WI38 (cell line): ENCODE data around the gene PCLO.
"Not testable (repeated sequence)": the region's sequence is repeated elsewhere in the genome, so short reads cannot be mapped to it uniquely, and the experiment has no call there.

Experiments
- H3K4me3 ChIP-seq: 2 replicates; pipeline ENCODE4 v1.5.1; 2011; ENCODE audit warnings: low read depth, mild to moderate bottlenecking, control low read depth, low read length
- TF ChIP-seq, protein P1 (sequence below): IDR thresholded peaks from 2 replicates; pipeline ENCODE4 v1.5.1; 2012; ENCODE audit warnings: low read depth, mild to moderate bottlenecking, control low read depth, low read length

The PCLO gene

GRCh38 chr7:82726038-82726800 is 436.5 kb downstream of the PCLO start:
- H3K4me3 ChIP-seq = no peak overlapping the region
- TF ChIP-seq, protein P1, sequence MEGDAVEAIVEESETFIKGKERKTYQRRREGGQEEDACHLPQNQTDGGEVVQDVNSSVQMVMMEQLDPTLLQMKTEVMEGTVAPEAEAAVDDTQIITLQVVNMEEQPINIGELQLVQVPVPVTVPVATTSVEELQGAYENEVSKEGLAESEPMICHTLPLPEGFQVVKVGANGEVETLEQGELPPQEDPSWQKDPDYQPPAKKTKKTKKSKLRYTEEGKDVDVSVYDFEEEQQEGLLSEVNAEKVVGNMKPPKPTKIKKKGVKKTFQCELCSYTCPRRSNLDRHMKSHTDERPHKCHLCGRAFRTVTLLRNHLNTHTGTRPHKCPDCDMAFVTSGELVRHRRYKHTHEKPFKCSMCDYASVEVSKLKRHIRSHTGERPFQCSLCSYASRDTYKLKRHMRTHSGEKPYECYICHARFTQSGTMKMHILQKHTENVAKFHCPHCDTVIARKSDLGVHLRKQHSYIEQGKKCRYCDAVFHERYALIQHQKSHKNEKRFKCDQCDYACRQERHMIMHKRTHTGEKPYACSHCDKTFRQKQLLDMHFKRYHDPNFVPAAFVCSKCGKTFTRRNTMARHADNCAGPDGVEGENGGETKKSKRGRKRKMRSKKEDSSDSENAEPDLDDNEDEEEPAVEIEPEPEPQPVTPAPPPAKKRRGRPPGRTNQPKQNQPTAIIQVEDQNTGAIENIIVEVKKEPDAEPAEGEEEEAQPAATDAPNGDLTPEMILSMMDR = no peak

DNA sequence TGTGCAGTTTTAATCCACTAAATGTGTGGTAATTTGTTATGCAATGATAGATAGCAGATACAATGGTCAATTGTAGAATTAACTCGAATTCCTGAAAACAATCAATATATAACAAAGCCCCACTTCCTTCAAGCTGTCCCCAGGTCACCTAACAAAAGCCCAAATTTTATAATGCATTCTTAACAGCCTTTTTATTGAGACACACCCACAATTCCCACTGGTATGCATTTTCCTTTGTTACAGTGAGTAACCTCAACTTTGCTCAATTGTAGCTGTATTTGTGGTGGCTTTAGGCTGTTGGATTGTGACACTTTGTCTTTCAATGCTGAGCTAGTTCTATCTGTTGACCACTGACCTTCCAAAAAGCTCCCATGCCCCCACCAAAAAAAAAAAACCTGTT is 439.3 kb downstream of the PCLO start:
- TF ChIP-seq, protein P1 = no peak
- no peak overlapping the region for H3K4me3 ChIP-seq

- H3K4me3 ChIP-seq = no peak overlapping the region
- TF ChIP-seq, protein P1 = no peak
Observed at GRCh38 chr7:82722946-82723345, 439.7 kb downstream of the PCLO start.

DNA sequence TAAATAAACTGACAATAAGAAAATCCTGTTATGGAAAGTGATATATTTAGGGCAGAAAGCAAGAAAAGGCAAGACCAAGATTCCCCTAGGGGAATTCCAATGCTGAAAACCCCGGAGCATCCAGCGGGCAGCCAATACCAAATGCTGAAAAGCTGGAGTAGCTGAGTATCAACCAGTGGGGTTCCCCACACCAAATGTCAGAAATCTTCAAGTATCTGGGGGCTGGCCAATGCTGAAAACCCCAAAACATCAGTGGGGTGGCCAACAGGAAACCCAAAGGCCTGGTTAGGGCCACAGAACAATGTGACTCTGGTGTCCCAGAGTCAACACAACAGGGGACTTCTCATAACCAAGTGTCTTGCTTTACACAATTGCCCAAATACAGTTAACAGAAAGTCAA is 447.3 kb downstream of the PCLO start:
- no peak overlapping the region for H3K4me3 ChIP-seq
- TF ChIP-seq, protein P1 = no peak

- H3K4me3 ChIP-seq = no peak overlapping the region
- TF ChIP-seq, protein P1 = no peak
Observed at GRCh38 chr7:82714883-82715282, 447.8 kb downstream of the PCLO start.

GRCh38 chr7:82713506-82713905 is 449.2 kb downstream of the PCLO start:
- TF ChIP-seq, protein P1 = no peak
- H3K4me3 ChIP-seq = no peak overlapping the region

DNA sequence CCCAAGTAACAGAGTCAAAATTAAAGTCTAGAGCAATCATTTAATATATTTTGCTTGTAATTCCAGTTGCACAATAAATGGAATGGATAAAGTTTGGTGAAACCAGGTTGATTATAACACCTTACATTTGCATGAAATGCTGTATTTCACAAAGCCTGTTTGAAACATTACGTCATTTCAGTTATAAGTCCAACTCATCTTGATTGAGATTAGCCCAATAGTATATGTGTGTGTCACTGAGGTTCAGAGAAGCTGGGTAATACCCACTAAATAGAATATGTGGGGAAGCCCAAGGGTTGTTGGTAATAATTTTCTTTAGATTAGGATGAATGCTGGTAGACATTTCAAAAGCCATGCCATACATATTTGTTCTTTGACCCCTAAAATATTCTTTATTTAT is 456.3 kb downstream of the PCLO start:
- H3K4me3 ChIP-seq = not testable (repeated sequence)
